ENCODE results near the gene MYEOV. TPM values are rescaled to one million over a fixed set of nuclear protein-coding genes. Genes with fewer than 3 reads are reported as not detected.

Gene MYEOV
- not detected for total RNA-seq
- 0.43 TPM for polyA plus RNA-seq (2013, experiment 1 of 2)
- polyA plus RNA-seq (2013, experiment 2 of 2) = not detected
- long read RNA-seq, experiment 1 = 0 reads
- long read RNA-seq, experiment 2 = 0 reads
- long read RNA-seq, experiment 3 = 0 reads
- long read RNA-seq, experiment 4 = 0 reads

GRCh38 chr11:69293819-69294505, at the start of gene MYEOV:
MYEOV (plus strand) TSS chr11:69294155; CDS start chr11:69295355, 1,200 bp downstream.
- Mint-ChIP-seq H3K27me3 (ENCODE audit: insufficient read depth) (peaks cover 3% of the 10 kb centered on the region), H3K27ac (no peak within 1 kb of the TSS), H3K36me3 (ENCODE audit: low read depth) (no peaks in the 10 kb centered on the region), H3K4me3 (no peak within 1 kb of the TSS), H3K4me1 (peaks cover 10% of the 10 kb centered on the region), H3K9me3 (no peaks in the 10 kb centered on the region)
- Histone ChIP-seq H3K9ac (ENCODE audit: extremely low read depth, low read length, poor library complexity, severe bottlenecking) (no peak within 1 kb of the TSS), H3K4me3 (ENCODE audit: low read length) (no peak within 1 kb of the TSS), H3K9me3 (ENCODE audit: control insufficient read depth, low read length) (no peaks in the 10 kb centered on the region), H3K36me3 (ENCODE audit: control insufficient read depth, insufficient read depth, low read length) (no peaks in the 10 kb centered on the region), H3K4me1 (ENCODE audit: control insufficient read depth, insufficient read depth, low read length) (no peaks in the 10 kb centered on the region), H3K27ac (ENCODE audit: low read depth, low read length) (no peak within 1 kb of the TSS), H3K27me3 (ENCODE audit: control insufficient read depth, insufficient read depth, low read length, poor library complexity, severe bottlenecking) (no peaks in the 10 kb centered on the region)
- 94 to 100% methylated on average over 7 to 16 of the region's 16 CpGs for WGBS, 2 experiments (ENCODE audit: insufficient coverage in 1 of 2, insufficient read length in 1 of 2)
- peak; percentile 93 for DNase-seq
- no peak for TF ChIP-seq CTCF (conservative IDR thresholded peaks at IDR 0.05)

GRCh38 chr11:69244266-69244665, 49.7 kb upstream of the MYEOV start:
- no peak overlapping the region for H3K4me3 Mint-ChIP-seq
- no peaks in the 10 kb centered on the region for H3K36me3 Mint-ChIP-seq (ENCODE audit: low read depth)
- Histone ChIP-seq H3K27me3 (ENCODE audit: control insufficient read depth, insufficient read depth, low read length, poor library complexity, severe bottlenecking) (peaks cover 6% of the 10 kb centered on the region), H3K9me3 (ENCODE audit: control insufficient read depth, low read length) (no peaks in the 10 kb centered on the region), H3K9ac (ENCODE audit: extremely low read depth, low read length, poor library complexity, severe bottlenecking) (no peak overlapping the region), H3K4me1 (ENCODE audit: control insufficient read depth, insufficient read depth, low read length) (no peaks in the 10 kb centered on the region), H3K36me3 (ENCODE audit: control insufficient read depth, insufficient read depth, low read length) (no peaks in the 10 kb centered on the region), H3K4me3 (ENCODE audit: low read length) (no peak overlapping the region), H3K27ac (ENCODE audit: low read depth, low read length) (no peak overlapping the region)
- WGBS, 2 experiments (ENCODE audit: insufficient coverage in 1 of 2, insufficient read length in 1 of 2) = 93% methylated on average over 3 of the region's 3 CpGs; no CpG with 5 or more reads in 1 of the 2 experiments
- TF ChIP-seq CTCF (conservative IDR thresholded peaks at IDR 0.05) = no peak
- no peak overlapping the region for H3K27ac Mint-ChIP-seq
- peak; percentile 10 for DNase-seq
- H3K9me3 Mint-ChIP-seq = no peaks in the 10 kb centered on the region
- peaks cover 3% of the 10 kb centered on the region for H3K4me1 Mint-ChIP-seq
- H3K27me3 Mint-ChIP-seq (ENCODE audit: insufficient read depth) = peaks cover 24% of the 10 kb centered on the region

GRCh38 chr11:69245041-69245440, 48.9 kb upstream of the MYEOV start:
- H3K36me3 Mint-ChIP-seq (ENCODE audit: low read depth) = no peaks in the 10 kb centered on the region
- no peaks in the 10 kb centered on the region for H3K9me3 Mint-ChIP-seq

More at GRCh38 chr11:69245041-69245440, 48.9 kb upstream of the MYEOV start:
- Mint-ChIP-seq H3K4me1 (peaks cover 11% of the 10 kb centered on the region), H3K4me3 (no peak overlapping the region), H3K27me3 (ENCODE audit: insufficient read depth) (peaks cover 31% of the 10 kb centered on the region), H3K27ac (no peak overlapping the region)
- no peaks in the 10 kb centered on the region for H3K36me3 ChIP-seq (ENCODE audit: control insufficient read depth, insufficient read depth, low read length)
- peaks cover 3% of the 10 kb centered on the region for H3K4me1 ChIP-seq (ENCODE audit: control insufficient read depth, insufficient read depth, low read length)
- H3K9ac ChIP-seq (ENCODE audit: extremely low read depth, low read length, poor library complexity, severe bottlenecking) = no peak overlapping the region
- no peak for TF ChIP-seq CTCF (conservative IDR thresholded peaks at IDR 0.05)
- WGBS, 2 experiments (ENCODE audit: insufficient coverage in 1 of 2, insufficient read length in 1 of 2) = 88% methylated on average over 1 of the region's 2 CpGs; no CpG with 5 or more reads in 1 of the 2 experiments
- H3K4me3 ChIP-seq (ENCODE audit: low read length) = no peak overlapping the region
- no peak overlapping the region for H3K27ac ChIP-seq (ENCODE audit: low read depth, low read length)
- no peaks in the 10 kb centered on the region for H3K9me3 ChIP-seq (ENCODE audit: control insufficient read depth, low read length)
- peaks cover 6% of the 10 kb centered on the region for H3K27me3 ChIP-seq (ENCODE audit: control insufficient read depth, insufficient read depth, low read length, poor library complexity, severe bottlenecking)
- DNase-seq = peak; percentile 3

Measured in endodermal cell (in vitro differentiated cells).